Renal cortex interstitium (tissue), 11 donors: Measurements from ENCODE around the gene TM9SF4. TPM values are rescaled to one million over a fixed set of nuclear protein-coding genes. Genes with fewer than 3 reads are reported as not detected.

Source experiments
- DNase-seq, 11 donors: peaks; one replicate each; pipeline ENCODE4 v3.0.0-alpha.2; 2013; ENCODE audit warnings: low read depth in 9 of 11, low spot score in 4 of 11; ENCODE audit errors: extremely low read depth in 1 of 11
- polyA plus RNA-seq, 3 donors: library from polyadenylated mRNA; unstranded; fragments of 120-200 nt; gene quantifications; one replicate each; pipeline ENCODE4 v1.2.1, GENCODE V29; 2013; ENCODE audit not compliant: insufficient read length in 3 of 3

TM9SF4 gene
- polyA plus RNA-seq, 3 donors, result 66.5 to 73.0 (median 68.9) TPM

GRCh38 chr20:32215729-32216128, 106.2 kb downstream of the TM9SF4 start:
- DNase-seq, result no peak

DNA sequence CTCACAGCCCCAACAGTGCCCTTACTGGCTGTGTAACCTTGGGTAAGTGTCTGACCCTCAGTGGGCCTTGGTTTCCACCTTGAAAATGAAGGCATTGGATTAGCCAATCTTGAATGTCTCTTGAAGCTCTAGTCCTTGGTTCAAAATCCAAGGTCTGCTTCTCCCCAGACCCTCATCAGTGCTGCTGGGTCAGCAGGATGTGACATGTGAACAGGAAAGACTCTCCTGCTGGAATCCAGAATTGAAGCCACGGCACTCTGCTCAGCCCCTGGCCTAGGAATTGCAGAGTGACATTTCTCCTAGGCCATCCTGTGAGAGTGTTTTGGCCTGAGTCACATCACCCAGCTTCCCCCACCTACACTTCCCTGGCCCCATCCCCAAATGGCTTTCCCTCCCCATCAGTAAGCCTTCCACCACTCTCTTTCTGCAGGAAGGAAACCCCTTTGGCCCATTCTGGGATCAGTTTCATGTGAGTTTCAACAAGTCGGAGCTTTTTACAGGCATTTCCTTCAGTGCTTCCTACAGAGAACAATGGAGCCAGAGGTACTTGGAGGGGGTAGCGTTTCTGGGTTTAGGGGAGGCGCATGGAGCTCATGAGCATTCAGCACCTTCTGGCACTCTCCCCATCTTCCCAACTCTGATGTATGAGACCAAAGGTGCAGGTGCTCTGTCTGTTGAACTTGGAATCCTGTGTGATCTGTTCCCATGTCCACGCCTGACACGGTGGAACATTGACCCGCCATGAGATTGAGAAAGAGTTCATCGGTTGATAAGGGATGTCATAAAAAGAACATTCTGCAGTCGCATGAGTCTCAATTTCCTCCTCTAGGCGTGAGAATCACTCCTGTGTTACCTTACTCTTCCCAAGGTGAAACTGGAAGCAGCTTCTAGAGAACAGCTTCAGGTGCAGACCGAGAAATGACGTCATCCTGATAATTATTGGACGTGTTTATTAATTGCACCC, 106.9 kb downstream of the TM9SF4 start:
- no peak for DNase-seq

Other genes with a start within 250 kb of the TM9SF4 start
- gene DUSP15, start 239.2 kb upstream of the TM9SF4 start, polyA plus RNA-seq, result 10 to 100 TPM; 17.1 to 19.9 (median 19.6) TPM
- gene TTLL9, start 239.1 kb upstream of the TM9SF4 start, polyA plus RNA-seq, result 1 to 10 TPM; 3.0 to 7.5 (median 3.1) TPM
- 10 to 100 TPM; 19.5 to 21.8 (median 20.0) TPM for gene PDRG1, start 157.7 kb upstream of the TM9SF4 start, polyA plus RNA-seq
- under 1 TPM; 0.34 to 0.39 (median 0.36) TPM for gene XKR7, start 141.6 kb upstream of the TM9SF4 start, polyA plus RNA-seq
- gene CCM2L, start 99.3 kb upstream of the TM9SF4 start, polyA plus RNA-seq, result 1 to 10 TPM; 5.8 to 8.1 (median 7.9) TPM
- gene HCK, start 57.5 kb upstream of the TM9SF4 start, polyA plus RNA-seq, result 1 to 10 TPM; 2.2 to 3.3 (median 3.2) TPM
- 10 to 100 TPM; 20.3 to 21.7 (median 21.4) TPM for gene PLAGL2, start 98.0 kb downstream of the TM9SF4 start, polyA plus RNA-seq
- 10 to 100 TPM; 40.8 to 45.0 (median 41.7) TPM for gene POFUT1, start 98.2 kb downstream of the TM9SF4 start, polyA plus RNA-seq
- gene KIF3B, start 167.9 kb downstream of the TM9SF4 start, polyA plus RNA-seq, result 10 to 100 TPM; 42.5 to 43.5 (median 43.0) TPM
- gene ASXL1, start 248.6 kb downstream of the TM9SF4 start, polyA plus RNA-seq, result 10 to 100 TPM; 61.9 to 78.5 (median 72.4) TPM